ENCODE results near the gene KAT6B.
"Not testable (repeated sequence)": the region's sequence is repeated elsewhere in the genome, so short reads cannot be mapped to it uniquely, and the experiment has no call there.

Gene KAT6B

DNA sequence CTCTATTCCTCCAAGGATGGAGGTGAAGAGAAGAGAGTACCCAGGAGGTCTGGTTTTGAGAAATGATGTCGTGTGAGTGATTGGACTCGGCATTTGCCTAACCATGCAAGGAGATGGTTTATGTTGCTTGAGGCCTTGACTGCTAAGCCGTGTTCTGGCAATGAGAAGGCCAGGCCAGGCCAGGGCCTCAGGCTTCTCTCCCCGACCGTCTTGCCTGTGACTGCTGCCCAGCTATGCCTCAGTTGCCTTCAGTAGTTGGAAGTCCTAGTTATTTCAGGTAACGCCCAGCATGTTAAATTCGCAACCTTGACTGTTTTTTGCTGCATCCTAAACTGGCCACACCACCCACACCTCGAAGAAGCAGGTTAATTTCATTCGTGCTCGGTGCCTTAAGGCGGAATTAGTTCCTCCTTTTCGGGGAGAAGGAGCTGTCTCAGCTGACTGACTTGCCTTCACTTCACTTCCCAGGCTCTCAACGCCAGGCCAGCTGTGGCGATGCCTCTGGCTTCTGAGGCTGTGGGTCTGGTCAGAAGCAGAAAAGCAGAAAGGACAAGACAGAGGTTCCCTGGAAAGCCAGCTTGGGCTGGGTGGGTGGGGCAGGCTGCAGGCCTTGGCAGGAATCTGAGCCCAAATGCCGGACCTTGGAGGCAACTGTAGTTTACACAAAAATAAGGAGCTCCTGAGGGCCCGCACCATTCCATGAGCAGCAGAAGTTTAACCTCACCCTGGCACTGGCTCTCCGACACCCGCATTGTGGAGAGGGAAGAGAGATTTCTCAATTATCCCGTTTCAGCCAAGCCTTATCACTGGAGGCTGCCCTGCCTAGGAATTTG, 223.1 kb downstream of the KAT6B start:
- no peak for DNase-seq

DNA sequence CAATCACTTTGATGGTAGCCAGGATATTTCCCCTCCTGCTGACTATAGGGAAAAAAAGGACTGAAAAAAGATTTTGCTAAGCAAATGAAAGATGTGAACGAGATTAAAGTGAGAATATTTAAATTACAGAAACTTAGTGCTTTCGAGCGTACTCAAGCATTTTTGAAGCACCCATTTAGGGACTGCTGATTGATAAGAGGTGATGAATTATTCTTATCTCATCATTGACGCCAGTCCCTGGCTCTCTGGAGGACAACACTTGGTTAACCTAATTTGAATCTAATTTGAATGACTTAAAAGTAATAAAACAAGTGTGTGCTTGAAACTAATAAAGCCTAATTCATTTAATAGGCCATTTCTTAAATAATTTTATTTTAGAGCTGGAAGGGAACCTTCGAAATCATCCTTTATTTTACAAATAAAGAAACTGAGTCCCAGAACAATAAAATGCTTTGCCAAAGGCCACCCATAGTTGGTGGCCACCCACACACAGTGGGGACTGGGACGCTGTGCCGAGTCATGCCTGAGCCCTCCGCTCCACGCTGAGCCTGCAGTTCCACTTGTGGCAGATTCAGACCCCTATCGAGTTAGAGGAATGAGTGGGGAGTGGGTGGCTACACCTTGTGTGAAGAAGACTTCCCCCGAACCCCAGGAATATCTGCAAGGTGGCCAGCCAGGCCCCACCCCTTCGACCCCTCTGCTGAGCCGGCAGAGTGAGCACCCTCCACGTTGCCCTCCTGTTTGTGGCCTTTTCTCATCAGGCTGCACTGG, 223.9 kb downstream of the KAT6B start:
- DNase-seq: no peak

DNA sequence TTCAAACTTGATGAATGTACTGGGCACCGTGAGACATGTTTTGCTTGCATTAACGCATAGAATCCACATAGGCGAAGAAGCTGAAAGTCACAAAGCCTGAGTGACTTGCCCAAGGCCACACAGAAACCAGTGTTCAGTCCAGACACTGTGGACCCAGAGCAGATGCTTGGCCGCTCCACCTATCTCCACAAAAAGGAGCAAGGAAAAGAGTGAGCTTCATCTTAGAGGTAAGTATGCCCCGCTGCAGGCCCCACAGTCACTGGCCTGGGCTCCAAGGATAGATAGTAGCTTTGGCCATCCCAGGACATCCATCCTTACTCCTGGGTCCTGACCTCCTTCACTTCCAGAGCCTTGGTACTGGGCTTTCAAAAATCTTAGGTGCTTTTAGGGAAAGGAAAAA, 224.9 kb downstream of the KAT6B start:
- DNase-seq: no peak

DNA sequence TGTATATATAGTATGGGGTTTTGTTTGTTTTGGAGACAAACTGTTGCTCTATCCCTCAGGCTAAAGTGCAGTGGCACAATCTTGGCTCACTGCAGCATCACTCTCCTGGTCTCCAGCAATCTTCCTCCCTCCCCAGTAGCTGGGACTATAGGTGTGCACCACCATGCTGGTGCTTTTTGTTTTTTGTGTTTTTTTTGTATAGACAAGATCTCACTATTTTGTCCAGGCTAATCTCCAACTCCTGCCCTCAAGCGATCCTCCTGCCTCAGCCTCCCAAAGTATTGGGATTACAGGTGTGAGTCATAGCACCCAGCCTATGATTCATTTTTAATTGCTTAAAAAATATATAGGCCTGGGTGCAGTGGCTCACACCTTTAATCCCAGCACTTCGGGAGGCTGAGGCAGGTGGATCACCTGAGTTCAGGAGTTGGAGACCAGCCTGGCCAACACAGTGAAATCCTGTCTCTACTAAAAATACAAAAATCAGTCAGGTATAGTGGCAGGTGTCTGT, 229.6 kb downstream of the KAT6B start:
- DNase-seq: not testable (repeated sequence)

DNA sequence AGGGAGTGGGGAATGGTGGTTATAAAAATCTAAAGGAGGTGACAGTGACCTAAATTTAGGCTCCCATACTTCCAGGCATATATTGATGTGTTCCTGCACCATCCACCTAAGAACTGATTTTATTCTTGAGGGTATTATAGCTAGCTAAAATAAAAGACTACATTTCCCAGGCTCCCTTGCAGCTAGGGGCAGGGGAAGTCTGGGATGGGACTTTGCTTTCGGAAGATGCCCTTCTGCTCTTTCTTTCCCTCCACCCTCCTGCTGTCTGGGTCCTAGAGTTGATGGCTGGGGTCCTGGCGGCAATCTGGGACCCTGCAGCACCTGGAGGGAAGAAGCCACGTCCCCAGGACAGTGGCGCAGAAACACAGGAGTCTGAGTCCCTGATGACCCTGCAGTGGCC, 231.3 kb downstream of the KAT6B start:
- DNase-seq: no peak

DNA sequence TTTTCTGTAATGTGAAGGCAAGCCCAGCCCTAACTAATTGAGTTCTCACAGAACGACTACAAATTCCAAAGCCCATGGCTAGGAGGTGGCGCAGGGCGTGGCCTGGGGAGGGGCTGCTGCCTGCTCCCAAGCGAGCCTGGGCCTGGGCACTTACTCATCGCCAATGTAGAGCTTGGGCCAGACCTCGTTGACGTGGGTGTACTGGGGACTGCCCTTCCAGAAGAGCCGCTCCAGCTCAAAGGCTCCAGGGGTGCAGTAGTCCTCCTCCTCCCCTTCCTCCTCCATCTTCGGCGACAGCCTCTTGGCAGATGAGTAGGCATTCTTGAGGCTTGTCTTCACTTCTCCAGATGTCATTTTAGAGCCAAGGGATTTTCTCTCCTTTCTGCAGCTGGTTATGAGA, 231.8 kb downstream of the KAT6B start:
- DNase-seq: no peak

DNA sequence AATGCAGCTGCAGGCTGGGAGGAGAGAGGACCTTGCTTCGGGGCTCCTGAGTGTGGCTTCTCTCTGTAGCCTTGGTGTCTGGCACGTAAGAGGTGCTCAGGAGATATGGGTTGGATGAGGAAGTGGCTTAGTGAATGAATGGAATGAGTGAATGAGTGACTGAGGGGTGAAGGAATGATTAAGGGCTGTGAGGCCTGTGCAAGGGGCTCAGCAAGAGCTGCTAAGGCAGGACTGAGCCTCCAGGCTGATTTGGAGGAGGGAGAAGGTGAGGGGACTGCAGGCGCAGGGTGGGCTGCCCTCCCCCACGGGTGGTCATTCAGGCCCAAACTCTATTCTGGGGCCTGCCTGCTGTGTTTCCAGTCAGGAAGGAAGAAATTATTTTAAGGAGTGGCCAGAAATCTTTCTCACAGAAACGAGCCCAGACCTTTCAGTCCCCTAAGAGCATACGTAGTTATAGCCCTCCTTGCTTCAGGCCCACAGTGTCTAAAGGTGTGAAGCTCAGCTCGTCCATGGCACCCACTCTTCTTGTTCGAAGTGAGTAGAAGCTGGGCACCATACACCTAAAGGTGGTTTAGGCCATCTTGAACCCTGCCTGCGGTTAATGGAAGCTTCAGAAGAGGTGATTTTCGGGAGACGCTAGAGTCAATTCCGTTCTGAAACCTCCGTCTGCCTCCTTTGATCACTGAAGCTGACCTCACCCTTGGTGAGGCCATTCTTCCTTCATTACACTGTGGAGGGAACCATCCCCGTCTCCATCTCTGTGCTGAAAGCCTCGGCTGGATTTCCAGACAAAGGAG, 235.5 kb downstream of the KAT6B start:
- no peak for DNase-seq

DNA sequence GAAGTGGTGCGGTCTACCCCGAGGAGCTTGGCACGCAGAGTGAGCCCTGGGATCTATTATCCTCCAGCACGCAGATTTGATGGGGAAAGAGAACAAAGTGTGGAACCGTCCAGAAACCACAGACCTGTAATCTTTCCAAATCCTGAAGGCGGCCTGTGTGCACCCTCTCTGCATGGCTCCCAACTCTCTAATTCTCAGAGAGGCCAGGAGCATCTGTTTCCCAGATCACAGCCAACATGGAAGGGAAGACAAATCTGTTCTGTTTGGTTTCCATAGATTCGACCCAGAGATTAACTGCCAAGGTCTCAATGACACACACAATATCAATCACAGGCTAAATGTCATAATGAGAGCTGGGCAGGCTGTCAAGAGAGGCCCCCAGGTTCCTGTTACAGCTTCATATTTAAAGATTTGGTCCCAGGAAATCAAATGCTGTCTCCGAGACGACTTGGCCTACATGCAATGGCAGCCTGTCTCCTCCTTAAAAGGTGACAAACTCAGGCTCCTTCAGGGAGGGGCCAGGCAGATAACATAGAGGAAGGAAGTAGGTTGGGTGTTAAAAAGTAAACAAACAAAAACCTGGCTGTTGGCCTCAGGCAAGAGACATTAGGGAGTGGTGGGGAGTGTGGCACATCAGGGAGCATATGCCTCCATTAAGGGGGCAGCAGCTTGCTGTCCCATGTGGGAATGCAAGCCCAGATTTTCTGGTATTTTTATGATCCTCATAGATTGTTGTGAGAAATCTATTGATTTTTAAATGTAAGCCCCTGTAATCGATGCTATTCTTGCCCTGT, 236.3 kb downstream of the KAT6B start:
- DNase-seq: no peak

DNA sequence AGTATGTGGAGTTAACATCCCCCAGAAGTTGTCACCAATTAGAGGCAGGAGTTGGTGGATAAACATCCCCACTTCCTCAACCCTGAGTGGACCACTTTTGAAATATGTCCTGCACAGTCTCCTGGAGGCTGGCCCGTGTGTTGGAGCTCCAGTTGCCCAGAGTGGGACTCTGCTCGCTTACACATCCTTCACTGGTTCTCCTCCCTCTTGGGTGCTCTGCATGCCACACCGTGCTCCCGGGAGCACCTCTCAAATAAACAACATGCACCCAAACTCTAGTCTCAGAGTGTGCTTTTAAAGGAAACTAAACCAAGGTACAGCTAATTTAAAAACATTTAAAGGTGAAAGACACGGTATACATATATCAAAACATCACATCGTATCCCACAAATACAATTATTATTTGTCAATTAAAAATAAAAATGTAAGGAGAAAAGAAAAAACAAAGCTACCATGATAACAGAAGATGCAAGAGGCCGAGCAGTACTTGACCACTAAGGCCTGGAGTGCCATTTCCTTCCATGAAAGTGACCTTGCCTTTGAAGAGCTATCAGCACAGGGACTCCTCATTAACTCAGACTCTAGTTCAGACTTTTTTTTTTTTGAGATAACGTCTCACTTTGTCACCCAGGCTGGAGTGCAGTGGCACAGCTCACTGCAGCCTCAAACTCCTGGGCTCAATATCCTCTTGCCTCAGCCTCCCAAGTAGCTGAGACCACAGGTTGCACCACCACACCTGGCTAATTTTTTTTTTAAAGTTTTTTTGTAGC, 237.2 kb downstream of the KAT6B start:
- DNase-seq: no peak

DNA sequence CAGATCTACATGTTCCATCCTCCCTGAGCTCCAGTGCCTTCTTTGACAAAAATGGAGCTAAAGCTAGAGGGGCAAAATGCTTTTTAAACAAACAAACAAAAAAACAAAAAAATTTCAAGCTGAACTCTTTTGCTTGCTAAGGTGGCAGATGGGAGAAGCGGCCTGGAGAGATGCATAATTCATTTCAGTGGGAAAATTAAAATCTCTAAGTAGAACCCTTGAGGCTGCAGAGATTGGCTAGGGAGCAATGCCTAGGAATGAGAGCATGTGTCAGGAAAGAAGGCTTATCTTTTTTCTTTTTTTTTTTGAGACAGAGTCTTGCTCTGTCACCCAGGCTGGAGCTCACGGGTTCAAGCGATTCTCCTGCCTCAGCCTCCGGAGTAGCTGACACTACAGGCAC, 238.7 kb downstream of the KAT6B start:
- DNase-seq: no peak

DNA sequence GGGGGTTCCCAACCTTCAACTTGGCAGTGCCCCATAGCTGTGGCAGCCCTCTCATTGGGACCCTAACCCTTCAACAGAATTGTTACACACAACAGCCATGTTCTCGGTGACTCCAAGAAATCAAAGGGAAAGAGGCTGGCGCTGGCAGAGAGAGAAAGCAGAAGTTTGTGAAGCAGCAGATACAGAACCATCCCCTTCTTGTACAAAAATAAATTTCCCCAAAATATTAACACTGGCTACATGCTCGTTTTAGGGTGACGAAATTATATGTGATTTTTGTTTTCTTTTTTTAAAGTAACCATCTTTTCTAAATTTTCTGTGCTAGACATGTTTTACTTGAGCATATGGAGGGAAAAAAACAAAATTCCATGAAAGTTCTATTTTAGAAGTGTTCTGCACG, 239.9 kb downstream of the KAT6B start:
- DNase-seq: no peak

DNA sequence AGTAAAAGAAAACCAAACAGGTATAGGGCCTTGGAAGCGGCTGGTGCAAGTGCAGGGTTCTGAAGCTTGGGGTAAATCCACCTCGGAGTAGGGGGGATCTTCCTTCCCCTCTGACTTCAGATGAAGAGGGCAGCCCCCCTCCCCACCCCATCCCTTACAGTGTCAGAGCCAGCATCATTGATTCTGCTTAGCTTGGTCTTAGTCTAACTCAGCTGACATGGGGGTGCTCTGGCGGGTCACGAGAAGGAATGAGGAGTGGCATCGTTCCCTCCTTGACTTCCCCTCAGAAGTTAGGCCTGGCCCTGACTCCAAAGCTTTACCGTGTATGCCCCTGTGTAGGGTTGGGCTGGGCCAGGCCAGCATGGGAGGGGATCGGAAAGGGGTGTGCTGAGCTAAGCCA, 240.9 kb downstream of the KAT6B start:
- no peak for DNase-seq

DNA sequence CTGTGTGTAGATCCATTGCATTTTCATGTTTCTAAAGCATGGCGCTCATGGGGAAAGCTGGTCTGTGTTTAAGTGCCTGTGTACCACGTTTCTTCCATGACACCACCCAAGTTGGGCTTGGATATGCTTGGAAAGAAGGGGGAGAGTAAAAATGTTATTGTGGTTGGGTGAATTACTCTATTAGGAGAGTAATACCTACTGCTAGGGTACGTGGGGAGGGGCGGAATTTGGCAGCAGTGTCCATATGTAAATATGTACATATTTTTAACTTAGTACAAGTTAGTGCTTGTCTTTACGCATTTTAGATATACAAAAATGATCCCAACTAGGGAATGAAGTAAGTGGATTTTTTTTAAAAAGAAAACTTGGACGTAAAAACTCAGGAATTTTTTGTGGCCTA, 242.1 kb downstream of the KAT6B start:
- DNase-seq: no peak

DNA sequence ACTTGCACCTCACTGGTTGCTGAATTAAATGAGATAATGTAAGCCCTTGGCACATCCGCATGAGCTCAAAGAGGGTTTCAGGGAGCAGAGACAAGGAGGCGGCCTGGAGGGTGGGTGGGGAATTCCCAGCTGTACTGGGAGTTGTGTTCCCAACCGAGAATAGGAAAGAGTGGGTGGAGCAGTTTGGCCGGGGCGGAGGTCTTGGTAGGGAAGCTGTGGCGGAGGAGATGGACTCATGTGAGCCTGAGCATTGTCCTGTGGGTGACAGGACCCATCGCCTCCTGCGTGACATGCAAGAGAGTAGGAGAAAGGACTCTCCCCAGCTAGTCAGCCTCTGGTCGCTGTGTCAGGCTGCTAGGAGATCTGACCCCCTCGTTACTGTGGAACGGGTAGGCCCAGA, 244.1 kb downstream of the KAT6B start:
- no peak for DNase-seq

DNA sequence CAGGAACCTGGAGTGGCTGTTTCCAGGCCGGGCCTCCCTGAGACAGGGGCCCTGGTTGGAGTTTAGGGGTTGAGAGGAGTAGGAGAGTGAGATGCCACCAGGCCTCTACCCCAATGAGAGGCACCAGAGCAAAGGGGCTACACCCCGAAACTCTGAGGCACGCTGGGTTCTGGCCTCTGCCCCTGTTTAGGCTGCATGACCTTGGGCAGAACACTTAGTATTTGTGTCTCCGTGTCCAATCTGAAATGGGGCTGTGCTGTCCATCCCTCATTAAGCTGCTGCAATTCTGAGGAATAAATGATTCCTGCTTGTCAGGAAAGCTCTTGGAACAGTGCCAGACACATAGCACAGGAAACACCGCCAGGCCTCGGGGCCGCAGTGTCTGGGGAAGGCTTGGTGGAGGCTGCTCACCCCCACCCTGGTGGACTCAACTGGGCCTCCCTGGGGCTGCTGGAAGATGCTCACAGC, 244.6 kb downstream of the KAT6B start:
- DNase-seq: no peak

DNA sequence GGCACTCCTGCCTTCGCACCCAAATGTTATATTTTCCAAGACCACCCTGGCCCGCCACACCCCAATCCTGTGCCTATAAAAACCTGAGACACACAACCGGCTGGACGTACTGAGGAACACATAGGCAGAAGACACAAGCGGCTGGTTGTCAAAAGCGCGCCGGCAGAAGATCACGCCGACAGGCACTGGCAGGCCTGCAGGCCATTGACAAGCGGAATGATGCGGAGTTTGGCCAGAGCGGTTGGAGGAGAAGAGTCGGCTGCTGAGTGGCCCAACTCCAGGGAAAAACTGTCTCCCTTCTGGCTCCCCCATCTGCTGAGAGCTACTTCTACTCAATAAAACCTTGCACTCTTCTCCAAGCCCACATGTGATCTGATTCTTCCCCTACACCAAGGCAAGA, 245.4 kb downstream of the KAT6B start:
- DNase-seq: no peak

DNA sequence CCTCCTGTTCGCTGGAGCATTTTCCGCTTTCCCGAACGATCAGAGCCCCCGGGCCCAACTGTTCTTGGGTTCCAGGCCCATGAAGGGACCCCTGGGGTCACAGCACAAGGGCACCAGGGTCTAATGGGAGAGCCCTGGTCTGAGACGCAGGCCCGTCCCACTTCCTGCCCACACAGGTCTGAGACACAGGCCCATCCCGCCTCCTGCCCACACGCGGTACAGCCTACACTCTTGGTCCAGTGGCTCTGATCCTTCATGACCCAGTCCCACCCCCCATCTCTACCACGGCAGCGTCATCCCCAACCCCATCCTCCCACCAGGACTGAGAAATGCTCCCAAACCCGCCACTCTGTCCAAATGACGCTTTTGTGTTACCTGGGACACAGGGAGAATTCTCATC, 246.3 kb downstream of the KAT6B start:
- DNase-seq: no peak

DNA sequence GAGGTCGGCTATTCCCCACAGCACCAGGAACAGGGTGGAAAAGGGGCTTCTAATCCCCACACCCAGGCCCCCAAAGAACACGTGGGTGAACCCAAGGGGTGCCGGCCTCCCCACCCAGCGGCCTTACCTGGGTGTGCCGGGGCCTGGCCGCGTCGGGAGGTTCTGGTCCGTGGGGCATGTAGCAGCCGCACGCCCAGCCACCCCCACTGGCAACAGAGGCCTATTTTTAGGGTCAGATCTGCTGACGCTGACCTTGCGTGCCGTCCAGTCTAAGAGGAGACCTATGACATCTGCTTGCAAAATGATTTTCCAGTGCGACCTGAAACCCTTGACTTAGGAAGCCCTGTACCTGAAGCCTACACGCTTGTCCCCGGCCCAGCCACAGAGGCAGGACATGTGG, 247.0 kb downstream of the KAT6B start:
- no peak for DNase-seq

DNA sequence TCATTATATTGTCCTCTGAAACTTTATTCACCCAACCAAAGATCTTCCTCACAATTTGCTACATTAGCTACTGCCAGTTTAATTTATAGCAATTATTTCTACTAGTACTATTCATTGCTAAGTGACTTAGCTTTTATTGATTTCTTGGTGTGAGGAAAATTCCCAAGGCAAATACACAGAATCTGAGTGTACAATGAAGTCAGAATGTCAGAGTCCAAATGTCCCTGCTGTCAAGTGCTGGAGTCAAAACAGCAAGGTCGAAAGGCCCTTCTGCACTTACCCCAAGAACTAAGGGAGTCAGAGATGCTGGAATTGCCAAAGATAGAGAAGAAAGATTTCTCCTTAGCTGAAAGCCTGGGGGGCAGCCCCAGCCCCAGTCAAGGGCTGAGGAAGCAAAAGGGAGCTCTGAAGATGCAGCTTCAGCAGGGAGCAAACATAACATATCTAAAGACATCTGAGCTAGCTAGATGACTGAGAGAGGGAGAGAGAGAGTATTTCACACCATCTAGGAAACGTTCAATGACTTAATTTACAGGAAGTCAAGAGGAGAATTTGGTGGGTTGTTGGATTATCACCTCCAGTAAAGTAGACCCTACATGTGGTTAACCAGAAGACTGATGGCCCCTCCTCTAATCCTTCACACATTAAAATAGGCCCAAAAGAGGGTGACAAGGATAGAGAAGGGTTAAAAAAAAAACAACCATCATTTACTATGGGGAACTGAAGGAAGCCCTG, 248.5 kb downstream of the KAT6B start:
- DNase-seq: no peak

DNA sequence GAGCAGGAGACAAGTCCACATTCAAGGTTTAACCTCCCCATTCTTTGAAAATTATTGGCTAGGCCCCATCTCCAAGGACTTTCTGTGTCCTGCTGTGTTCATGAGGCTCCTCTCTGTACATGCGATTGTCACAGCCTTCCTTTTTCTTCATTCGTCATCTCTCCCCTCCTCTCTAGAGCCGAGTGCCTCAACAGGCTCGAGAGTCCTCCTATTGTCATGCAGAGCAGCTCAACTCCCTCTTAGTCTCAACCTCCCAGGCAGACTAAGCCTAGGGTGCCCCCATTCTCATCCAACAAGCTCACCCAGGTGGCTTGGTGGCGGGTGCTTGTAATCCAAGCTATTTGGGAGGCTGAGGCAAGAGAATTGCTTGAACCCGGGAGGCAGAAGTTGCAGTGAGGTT, 249.9 kb downstream of the KAT6B start:
- no peak for DNase-seq
